NCI-H1417 treated with DMSO at 0.1 percent for 48 hours (cell line): ENCODE measurements around the gene HAAO.

ENCODE experiments used
- DNase-seq: peaks from one replicate; lab custom pipeline; 2025; lab: John Stamatoyannopoulos, UW

Gene HAAO

GRCh38 chr2:42767899-42768705, 24.3 kb downstream of the HAAO start:
- no peak for DNase-seq

GRCh38 chr2:42767080-42767898, 25.1 kb downstream of the HAAO start:
- no peak for DNase-seq

- DNase-seq: no peak
Measured at GRCh38 chr2:42765686-42766085, 26.7 kb downstream of the HAAO start.

GRCh38 chr2:42764901-42765300, 27.5 kb downstream of the HAAO start:
- DNase-seq: no peak

GRCh38 chr2:42764096-42764495, 28.3 kb downstream of the HAAO start, which contains the start of gene OXER1:
Gene OXER1 (minus strand): TSS chr2:42764135. CDS start chr2:42764062, 73 bp downstream.
- DNase-seq: no peak

- no peak for DNase-seq
Measured at GRCh38 chr2:42762823-42763804, 29.3 kb downstream of the HAAO start.

GRCh38 chr2:42762155-42762554, 30.2 kb downstream of the HAAO start:
- no peak for DNase-seq

- DNase-seq: no peak
Measured at GRCh38 chr2:42761554-42761953, 30.8 kb downstream of the HAAO start.

GRCh38 chr2:42758751-42759150, 33.6 kb downstream of the HAAO start:
- no peak for DNase-seq

- no peak for DNase-seq
Measured at GRCh38 chr2:42757981-42758740, 34.2 kb downstream of the HAAO start.

- DNase-seq: no peak
Measured at GRCh38 chr2:42756966-42757513, 35.3 kb downstream of the HAAO start.

- no peak for DNase-seq
Measured at GRCh38 chr2:42756150-42756775, 36.1 kb downstream of the HAAO start.

GRCh38 chr2:42755191-42755880, 37.0 kb downstream of the HAAO start:
- DNase-seq: no peak

GRCh38 chr2:42754776-42755140, 37.6 kb downstream of the HAAO start:
- DNase-seq: no peak

GRCh38 chr2:42754021-42754775, 38.2 kb downstream of the HAAO start:
- no peak for DNase-seq

- DNase-seq: no peak
Measured at GRCh38 chr2:42752816-42753813, 39.3 kb downstream of the HAAO start.

- DNase-seq: no peak
Measured at GRCh38 chr2:42752314-42752713, 40.1 kb downstream of the HAAO start.

- no peak for DNase-seq
Measured at GRCh38 chr2:42748840-42749239, 43.5 kb downstream of the HAAO start.
